ENCODE results near the gene TNFRSF21. TPM values are rescaled to one million over a fixed set of nuclear protein-coding genes. Genes with fewer than 3 reads are reported as not detected.

TNFRSF21 gene
- total RNA-seq, 3 donors from 2014 or later: 54.8 to 92.5 (median 75.4) TPM

- intact Hi-C loops (cut with DNase I, micrococcal nuclease): no loop called here
- DNase-seq: no peak
Measured at GRCh38 chr6:47196113-47196512, 113.6 kb downstream of the TNFRSF21 start.

DNA sequence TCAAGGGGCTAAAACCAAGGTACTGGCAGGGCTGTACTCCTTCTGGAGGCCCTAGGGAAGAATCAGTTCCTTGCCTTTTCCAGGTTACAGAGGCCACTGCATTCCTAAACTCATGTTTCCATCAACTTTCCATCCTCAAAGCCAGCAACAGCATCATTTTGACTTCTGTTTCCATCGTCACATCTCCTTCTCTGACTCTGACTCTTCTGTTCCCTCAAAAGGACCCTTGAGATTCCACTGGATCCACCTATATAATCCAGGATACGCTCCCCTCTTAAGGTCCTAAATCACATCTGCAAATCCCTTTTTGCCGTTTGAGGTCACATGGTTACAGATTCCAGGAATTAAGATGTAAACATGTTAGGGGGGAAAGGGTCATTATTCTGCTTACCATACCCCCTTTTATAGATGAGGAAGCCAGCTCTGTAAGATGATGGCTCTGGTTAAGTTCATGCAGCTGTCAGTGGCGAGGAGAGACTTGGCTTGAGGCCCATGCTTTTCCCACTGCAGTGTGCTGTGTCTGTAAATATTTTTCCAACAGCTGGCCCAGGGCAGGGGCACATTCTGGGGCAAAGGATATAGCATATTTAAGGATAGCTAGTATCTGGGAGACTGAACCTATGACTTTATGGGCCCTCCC, 114.6 kb downstream of the TNFRSF21 start:
- peak; percentile 39 for ATAC-seq

More at GRCh38 chr6:47196113-47196512, 113.6 kb downstream of the TNFRSF21 start:
- H3K4me3 ChIP-seq: no peak overlapping the region
- no peaks in the 10 kb centered on the region for H3K4me1 ChIP-seq (ENCODE audit: low read depth)
- H3K9me3 ChIP-seq: no peaks in the 10 kb centered on the region
- TF ChIP-seq, protein P1, sequence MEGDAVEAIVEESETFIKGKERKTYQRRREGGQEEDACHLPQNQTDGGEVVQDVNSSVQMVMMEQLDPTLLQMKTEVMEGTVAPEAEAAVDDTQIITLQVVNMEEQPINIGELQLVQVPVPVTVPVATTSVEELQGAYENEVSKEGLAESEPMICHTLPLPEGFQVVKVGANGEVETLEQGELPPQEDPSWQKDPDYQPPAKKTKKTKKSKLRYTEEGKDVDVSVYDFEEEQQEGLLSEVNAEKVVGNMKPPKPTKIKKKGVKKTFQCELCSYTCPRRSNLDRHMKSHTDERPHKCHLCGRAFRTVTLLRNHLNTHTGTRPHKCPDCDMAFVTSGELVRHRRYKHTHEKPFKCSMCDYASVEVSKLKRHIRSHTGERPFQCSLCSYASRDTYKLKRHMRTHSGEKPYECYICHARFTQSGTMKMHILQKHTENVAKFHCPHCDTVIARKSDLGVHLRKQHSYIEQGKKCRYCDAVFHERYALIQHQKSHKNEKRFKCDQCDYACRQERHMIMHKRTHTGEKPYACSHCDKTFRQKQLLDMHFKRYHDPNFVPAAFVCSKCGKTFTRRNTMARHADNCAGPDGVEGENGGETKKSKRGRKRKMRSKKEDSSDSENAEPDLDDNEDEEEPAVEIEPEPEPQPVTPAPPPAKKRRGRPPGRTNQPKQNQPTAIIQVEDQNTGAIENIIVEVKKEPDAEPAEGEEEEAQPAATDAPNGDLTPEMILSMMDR (IDR thresholded peaks at IDR 0.05): no peak
- no peaks in the 10 kb centered on the region for H3K36me3 ChIP-seq (ENCODE audit: low read depth)
- ATAC-seq: no peak

GRCh38 chr6:47188588-47189021, 121.1 kb downstream of the TNFRSF21 start:
- peaks cover 16% of the 10 kb centered on the region for H3K4me1 ChIP-seq (ENCODE audit: low read depth)
- peak; percentile 97 for ATAC-seq
- no peaks in the 10 kb centered on the region for H3K9me3 ChIP-seq
- TF ChIP-seq, protein P1 (IDR thresholded peaks at IDR 0.05): no peak
- intact Hi-C loops (cut with DNase I, micrococcal nuclease): no loop called here
- peak; percentile 46 to 71 (median 55) for DNase-seq
- H3K36me3 ChIP-seq (ENCODE audit: low read depth): no peaks in the 10 kb centered on the region
- no peak overlapping the region for H3K4me3 ChIP-seq

More for the DNA sequence above, 114.6 kb downstream of the TNFRSF21 start:
- intact Hi-C loops (cut with DNase I, micrococcal nuclease): no loop called here
- Histone ChIP-seq H3K4me3 (no peak overlapping the region), H3K36me3 (ENCODE audit: low read depth) (no peaks in the 10 kb centered on the region), H3K4me1 (ENCODE audit: low read depth) (no peaks in the 10 kb centered on the region), H3K9me3 (no peaks in the 10 kb centered on the region)
- TF ChIP-seq, protein P1 (IDR thresholded peaks at IDR 0.05): no peak
- peak in 1 of 3 donors; percentile 37 for DNase-seq

DNA sequence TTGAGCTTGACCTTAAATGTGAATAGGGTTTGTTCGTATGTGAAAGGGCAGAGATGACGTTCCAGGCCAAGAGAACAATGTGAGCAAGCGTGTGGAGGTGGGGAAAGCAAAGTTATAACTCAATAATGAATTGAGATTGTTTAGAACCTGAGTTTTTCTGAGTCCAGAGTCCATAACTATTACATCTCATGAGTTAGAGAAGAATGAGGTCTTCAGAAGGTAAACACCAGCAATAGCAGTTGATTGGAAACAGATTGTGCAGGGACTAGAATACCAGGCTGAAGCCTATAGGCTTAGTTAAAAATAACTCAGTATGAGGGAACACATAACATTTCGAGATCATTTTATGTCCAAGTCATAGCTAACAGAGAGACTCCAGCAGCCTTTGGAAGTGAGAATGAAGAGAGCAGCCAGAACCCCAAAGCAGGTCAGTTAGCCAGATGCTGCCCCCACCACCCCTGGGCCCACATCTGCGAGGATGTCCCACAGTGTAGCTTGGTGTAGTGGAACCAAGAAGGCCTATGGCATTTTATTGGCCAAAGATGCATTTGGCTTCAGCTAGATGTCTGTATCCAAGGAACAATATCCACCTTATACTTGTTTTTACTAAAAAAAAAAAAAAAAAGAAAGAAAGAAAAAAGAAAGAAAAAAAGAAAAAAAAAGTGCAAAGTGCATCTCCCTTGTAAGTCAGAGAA, 121.7 kb downstream of the TNFRSF21 start:
- Histone ChIP-seq H3K4me1 (ENCODE audit: low read depth) (peaks cover 16% of the 10 kb centered on the region), H3K4me3 (no peak overlapping the region), H3K36me3 (ENCODE audit: low read depth) (no peaks in the 10 kb centered on the region), H3K9me3 (no peaks in the 10 kb centered on the region)
- ATAC-seq (peak; percentile 76), DNase-seq (peak in 2 of 3 donors; percentile 37 to 42)
- TF ChIP-seq, protein P1 (IDR thresholded peaks at IDR 0.05): no peak
- intact Hi-C loops (cut with DNase I, micrococcal nuclease): no loop called here

GRCh38 chr6:47187113-47187512, 122.6 kb downstream of the TNFRSF21 start:
- Histone ChIP-seq H3K9me3 (no peaks in the 10 kb centered on the region), H3K36me3 (ENCODE audit: low read depth) (no peaks in the 10 kb centered on the region), H3K4me3 (no peak overlapping the region), H3K4me1 (ENCODE audit: low read depth) (peaks cover 20% of the 10 kb centered on the region)
- intact Hi-C loops (cut with DNase I, micrococcal nuclease): no loop called here
- DNase-seq: no peak
- TF ChIP-seq, protein P1 (IDR thresholded peaks at IDR 0.05): no peak
- no peak for ATAC-seq

All from mucosa of descending colon (tissue), 3 donors.